Measurements from ENCODE around the gene MELTF. TPM values are rescaled to one million over a fixed set of nuclear protein-coding genes. Genes with fewer than 3 reads are reported as not detected.

MELTF gene
- total and polyA plus RNA-seq, 2 donors (not counting 1 experiment from before 2014, with no cell fraction given), result 0.13 to 2.9 TPM

DNA sequence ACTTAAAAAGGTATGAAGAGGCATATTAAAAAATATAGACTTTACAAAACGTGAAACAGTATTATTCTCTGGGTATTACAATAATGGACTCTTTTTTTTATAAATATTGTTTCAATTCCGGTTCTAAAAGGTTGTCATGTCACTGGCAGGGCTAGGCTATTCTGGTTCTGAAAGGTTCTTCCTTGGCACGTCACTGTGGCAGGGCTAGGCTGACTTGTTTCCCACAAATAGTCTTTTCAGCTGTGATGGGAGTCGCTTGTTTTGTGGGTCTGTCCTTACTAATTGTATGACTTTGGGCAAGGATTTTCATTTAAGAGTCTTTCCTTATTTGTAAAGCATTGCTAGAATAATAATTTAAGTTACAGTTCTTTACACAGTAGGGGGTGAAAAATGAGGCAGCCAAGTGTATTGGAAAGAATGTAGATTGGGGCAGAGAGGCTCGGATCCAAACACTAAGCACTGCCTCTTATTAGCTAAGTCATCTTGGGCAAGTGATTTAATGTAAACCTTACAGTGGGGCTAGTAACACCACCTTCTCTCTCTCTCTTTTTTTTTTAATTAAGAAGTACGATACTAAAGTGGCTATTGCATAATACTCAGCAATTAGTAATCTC is 12.4 kb upstream of the MELTF start:
- H3K4me3 Mint-ChIP-seq, result no peak overlapping the region
- DNase-seq, result no peak
- ATAC-seq (ENCODE audit: low read depth), result no peak
- Histone ChIP-seq H3K27ac (ENCODE audit: low read length in 2 of 2) (no peak overlapping the region), H3K79me2 (ENCODE audit: control insufficient read depth, insufficient read depth, low read length) (no peaks in the 10 kb centered on the region), H3K9me3 (ENCODE audit: control extremely low read depth in 1 of 3, control insufficient read depth in 2 of 3, insufficient read depth in 1 of 3, low read length in 2 of 3) (no peaks in the 10 kb centered on the region), H3K4me1 (ENCODE audit: control insufficient read depth in 2 of 2, insufficient read depth in 2 of 2, low read length in 2 of 2) (no peaks in the 10 kb centered on the region), H3K4me3 (ENCODE audit: control extremely low read depth in 1 of 5, extremely low read depth in 1 of 5, insufficient read depth in 1 of 5, low read depth in 2 of 5, low read length in 4 of 5) (no peak overlapping the region), H3K9ac (ENCODE audit: low read length) (no peak overlapping the region), H4K20me1 (ENCODE audit: control insufficient read depth, insufficient read depth, low read length, poor library complexity, severe bottlenecking) (no peaks in the 10 kb centered on the region), H3K27me3 (replicated peaks in 1 of 4; ENCODE audit: control extremely low read depth in 1 of 4, control insufficient read depth in 3 of 4, insufficient read depth in 4 of 4, low read length in 3 of 4) (no peaks in the 10 kb centered on the region), H3K4me2 (replicated peaks; ENCODE audit: low read depth, low read length, poor library complexity, severe bottlenecking) (no peak overlapping the region), H3K36me3 (replicated peaks in 1 of 2; ENCODE audit: control extremely low read depth in 1 of 2, control insufficient read depth in 1 of 2, extremely low read depth in 1 of 2, insufficient read depth in 2 of 2, low read length in 1 of 2) (peaks cover 7 to 18% of the 10 kb centered on the region in 2 experiments), H2AFZ (ENCODE audit: insufficient read depth, low read depth, low read length, poor library complexity, severe bottlenecking) (no peak overlapping the region)
- no peaks in the 10 kb centered on the region for H3K27me3 Mint-ChIP-seq
- intact Hi-C loops (cut with micrococcal nuclease), result no loop called here
- H3K4me1 Mint-ChIP-seq, result peaks cover 2% of the 10 kb centered on the region
- no peak overlapping the region for H3K27ac Mint-ChIP-seq
- H3K9me3 Mint-ChIP-seq (ENCODE audit: insufficient read depth), result no peaks in the 10 kb centered on the region
- WGBS (ENCODE audit: insufficient coverage), result 90% methylated on average over 2 of the region's 6 CpGs
- TF ChIP-seq, protein P1, sequence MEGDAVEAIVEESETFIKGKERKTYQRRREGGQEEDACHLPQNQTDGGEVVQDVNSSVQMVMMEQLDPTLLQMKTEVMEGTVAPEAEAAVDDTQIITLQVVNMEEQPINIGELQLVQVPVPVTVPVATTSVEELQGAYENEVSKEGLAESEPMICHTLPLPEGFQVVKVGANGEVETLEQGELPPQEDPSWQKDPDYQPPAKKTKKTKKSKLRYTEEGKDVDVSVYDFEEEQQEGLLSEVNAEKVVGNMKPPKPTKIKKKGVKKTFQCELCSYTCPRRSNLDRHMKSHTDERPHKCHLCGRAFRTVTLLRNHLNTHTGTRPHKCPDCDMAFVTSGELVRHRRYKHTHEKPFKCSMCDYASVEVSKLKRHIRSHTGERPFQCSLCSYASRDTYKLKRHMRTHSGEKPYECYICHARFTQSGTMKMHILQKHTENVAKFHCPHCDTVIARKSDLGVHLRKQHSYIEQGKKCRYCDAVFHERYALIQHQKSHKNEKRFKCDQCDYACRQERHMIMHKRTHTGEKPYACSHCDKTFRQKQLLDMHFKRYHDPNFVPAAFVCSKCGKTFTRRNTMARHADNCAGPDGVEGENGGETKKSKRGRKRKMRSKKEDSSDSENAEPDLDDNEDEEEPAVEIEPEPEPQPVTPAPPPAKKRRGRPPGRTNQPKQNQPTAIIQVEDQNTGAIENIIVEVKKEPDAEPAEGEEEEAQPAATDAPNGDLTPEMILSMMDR (IDR thresholded peaks at IDR 0.05), result no peak
- no peak for TF ChIP-seq EZH2 (IDR thresholded peaks at IDR 0.05; ENCODE audit: borderline replicate concordance, insufficient read depth, low read depth, low read length, poor library complexity, severe bottlenecking)
- ChIA-PET CTCF (interaction anchor here (0.7 to 2.1 kb wide), 3 partner anchors 12 to 145 kb away, joined by 3 to 5 read pairs (median 3); no protein-coding TSS in a partner anchor), POLR2A (no interaction called here)

DNA sequence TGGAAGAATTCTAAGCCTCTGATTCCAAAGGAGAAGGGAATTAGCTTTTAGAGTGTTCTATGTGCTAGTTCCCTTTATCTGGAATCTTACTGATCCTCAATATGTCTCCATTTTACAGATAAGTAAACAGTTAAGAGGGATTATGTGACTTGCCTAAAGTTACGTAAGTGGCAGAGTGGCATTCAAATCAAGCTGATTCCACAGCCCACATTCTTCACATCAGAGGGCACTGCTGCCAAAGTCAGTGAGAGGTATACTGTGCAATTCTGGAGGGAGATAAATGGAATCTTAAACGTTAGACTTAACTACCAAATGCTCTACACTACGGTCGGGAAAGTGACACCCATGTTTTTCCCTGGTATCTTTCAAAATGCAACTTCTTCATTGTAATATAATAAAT is 11.0 kb upstream of the MELTF start:
- DNase-seq (no peak), ATAC-seq (ENCODE audit: low read depth) (no peak)
- H4K20me1 ChIP-seq (ENCODE audit: control insufficient read depth, insufficient read depth, low read length, poor library complexity, severe bottlenecking), result no peaks in the 10 kb centered on the region
- no peak for TF ChIP-seq EZH2 (IDR thresholded peaks at IDR 0.05; ENCODE audit: borderline replicate concordance, insufficient read depth, low read depth, low read length, poor library complexity, severe bottlenecking)
- TF ChIP-seq, protein P1 (IDR thresholded peaks at IDR 0.05), result no peak
- H3K9me3 Mint-ChIP-seq (ENCODE audit: insufficient read depth), result no peaks in the 10 kb centered on the region
- peaks cover 4% of the 10 kb centered on the region for H3K27me3 Mint-ChIP-seq
- peaks cover 1 to 9% of the 10 kb centered on the region in 2 experiments for H3K36me3 ChIP-seq (replicated peaks in 1 of 2; ENCODE audit: control extremely low read depth in 1 of 2, control insufficient read depth in 1 of 2, extremely low read depth in 1 of 2, insufficient read depth in 2 of 2, low read length in 1 of 2)
- no peak overlapping the region for H3K4me2 ChIP-seq (replicated peaks; ENCODE audit: low read depth, low read length, poor library complexity, severe bottlenecking)
- H3K9ac ChIP-seq (ENCODE audit: low read length), result no peak overlapping the region
- no peak overlapping the region for H2AFZ ChIP-seq (ENCODE audit: insufficient read depth, low read depth, low read length, poor library complexity, severe bottlenecking)
- no peak overlapping the region for H3K4me3 Mint-ChIP-seq
- POLR2A ChIA-PET, result no interaction called here
- H3K27me3 ChIP-seq (replicated peaks in 1 of 4; ENCODE audit: control extremely low read depth in 1 of 4, control insufficient read depth in 3 of 4, insufficient read depth in 4 of 4, low read length in 3 of 4), result no peaks in the 10 kb centered on the region
- H3K79me2 ChIP-seq (ENCODE audit: control insufficient read depth, insufficient read depth, low read length), result no peaks in the 10 kb centered on the region
- intact Hi-C loops (cut with micrococcal nuclease), result no loop called here
- no peaks in the 10 kb centered on the region for H3K9me3 ChIP-seq (ENCODE audit: control extremely low read depth in 1 of 3, control insufficient read depth in 2 of 3, insufficient read depth in 1 of 3, low read length in 2 of 3)
- no peaks in the 10 kb centered on the region for H3K4me1 ChIP-seq (ENCODE audit: control insufficient read depth in 2 of 2, insufficient read depth in 2 of 2, low read length in 2 of 2)
- H3K4me1 Mint-ChIP-seq, result peaks cover 5% of the 10 kb centered on the region
- WGBS (ENCODE audit: insufficient coverage), result no CpG with 5 or more reads among the region's 4 CpGs
- no peak overlapping the region for H3K4me3 ChIP-seq (ENCODE audit: control extremely low read depth in 1 of 5, extremely low read depth in 1 of 5, insufficient read depth in 1 of 5, low read depth in 2 of 5, low read length in 4 of 5)
- CTCF ChIA-PET, result interaction anchor here (2.1 kb wide), 1 partner anchor 10 kb away, joined by 5 read pairs; no protein-coding TSS in a partner anchor
- no peak overlapping the region for H3K27ac Mint-ChIP-seq
- H3K27ac ChIP-seq (ENCODE audit: low read length in 2 of 2), result no peak overlapping the region
